GM12892 (cell line): ENCODE measurements around the gene FCHO1.

ENCODE experiments used
- POLR2A ChIP-seq: IDR thresholded peaks from 2 replicates; pipeline ENCODE4 v1.6.1; 2011; ENCODE audit warnings: low read depth, low read length, control low read depth
- POLR2AphosphoS5 ChIP-seq: IDR thresholded peaks from 2 replicates; pipeline ENCODE4 v1.6.1; 2011; ENCODE audit warnings: low read depth, low read length, control low read depth

DNA sequence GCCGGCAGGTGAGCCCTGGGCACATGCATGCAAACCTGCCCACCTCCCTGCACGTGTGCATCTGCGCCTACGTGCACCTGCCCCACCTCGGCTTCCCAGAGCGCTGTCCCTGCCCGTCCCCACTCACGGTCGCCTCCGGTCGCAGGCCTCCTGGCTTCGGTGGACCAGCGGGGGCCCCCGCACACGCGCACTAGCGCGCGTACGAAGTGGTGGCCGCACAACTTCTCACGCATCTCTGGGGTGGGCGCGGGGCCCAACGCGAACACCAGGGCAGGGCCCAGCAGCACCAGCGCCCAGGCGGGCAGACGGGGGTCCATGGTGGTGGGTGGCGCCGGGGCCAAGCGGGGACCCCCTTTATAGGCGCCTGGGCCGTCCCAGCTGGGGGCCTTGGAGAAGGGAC lies 69.9 kb downstream of the FCHO1 start, which contains the start of gene INSL3:
- TF ChIP-seq POLR2A (no peak), POLR2AphosphoS5 (no peak)
